Measurements from ENCODE around the gene TRPC1.

DNA sequence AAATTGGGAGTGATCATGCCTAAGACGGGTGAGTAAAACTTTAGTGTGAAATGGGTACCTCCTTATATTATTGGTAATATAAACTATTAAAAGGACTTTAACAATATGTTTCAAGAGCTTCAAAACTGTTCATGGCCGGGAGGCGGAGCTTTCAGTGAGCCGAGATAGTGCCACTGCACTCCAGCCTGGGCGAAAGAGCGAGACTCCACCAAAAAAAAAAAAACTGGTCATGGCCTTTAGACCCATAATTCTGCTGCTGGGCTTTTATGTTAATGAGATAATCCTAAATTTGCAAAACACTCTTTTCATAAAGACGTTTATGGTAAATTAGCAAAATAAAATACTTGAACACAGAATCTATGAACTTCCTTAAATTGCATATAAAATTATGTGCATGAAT, 22.8 kb downstream of the TRPC1 start:
- TF ChIP-seq, protein P1, sequence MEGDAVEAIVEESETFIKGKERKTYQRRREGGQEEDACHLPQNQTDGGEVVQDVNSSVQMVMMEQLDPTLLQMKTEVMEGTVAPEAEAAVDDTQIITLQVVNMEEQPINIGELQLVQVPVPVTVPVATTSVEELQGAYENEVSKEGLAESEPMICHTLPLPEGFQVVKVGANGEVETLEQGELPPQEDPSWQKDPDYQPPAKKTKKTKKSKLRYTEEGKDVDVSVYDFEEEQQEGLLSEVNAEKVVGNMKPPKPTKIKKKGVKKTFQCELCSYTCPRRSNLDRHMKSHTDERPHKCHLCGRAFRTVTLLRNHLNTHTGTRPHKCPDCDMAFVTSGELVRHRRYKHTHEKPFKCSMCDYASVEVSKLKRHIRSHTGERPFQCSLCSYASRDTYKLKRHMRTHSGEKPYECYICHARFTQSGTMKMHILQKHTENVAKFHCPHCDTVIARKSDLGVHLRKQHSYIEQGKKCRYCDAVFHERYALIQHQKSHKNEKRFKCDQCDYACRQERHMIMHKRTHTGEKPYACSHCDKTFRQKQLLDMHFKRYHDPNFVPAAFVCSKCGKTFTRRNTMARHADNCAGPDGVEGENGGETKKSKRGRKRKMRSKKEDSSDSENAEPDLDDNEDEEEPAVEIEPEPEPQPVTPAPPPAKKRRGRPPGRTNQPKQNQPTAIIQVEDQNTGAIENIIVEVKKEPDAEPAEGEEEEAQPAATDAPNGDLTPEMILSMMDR (conservative IDR thresholded peaks at IDR 0.05; ENCODE audit: low read length), result no peak
- no peak for TF ChIP-seq EZH2phosphoT487 (IDR thresholded peaks at IDR 0.05; ENCODE audit: borderline replicate concordance)

All from Loucy (cell line).